HG03064 (cell line): Measurements from ENCODE around the gene PERCC1.
"Not testable (repeated sequence)": the region's sequence is repeated elsewhere in the genome, so short reads cannot be mapped to it uniquely, and the experiment has no call there.

ENCODE experiments used
- ATAC-seq: cut with Tn5 transposase; IDR thresholded peaks from one replicate; pipeline ENCODE4 v1.9.1; 2021; ENCODE audit warnings: low read depth; ENCODE audit not compliant: unreplicated experiment

The PERCC1 gene

GRCh38 chr16:1466054-1466453 is 35.2 kb downstream of the PERCC1 start:
- no peak for ATAC-seq

- no peak for ATAC-seq
Observed at GRCh38 chr16:1466968-1467521, 36.2 kb downstream of the PERCC1 start.

GRCh38 chr16:1468426-1468810 is 37.5 kb downstream of the PERCC1 start:
- no peak for ATAC-seq

GRCh38 chr16:1469141-1469540 is 38.3 kb downstream of the PERCC1 start:
- not testable (repeated sequence) for ATAC-seq

GRCh38 chr16:1469693-1470201 is 38.9 kb downstream of the PERCC1 start:
- no peak for ATAC-seq

- no peak for ATAC-seq
Observed at GRCh38 chr16:1470481-1471251, 39.8 kb downstream of the PERCC1 start.

- no peak for ATAC-seq
Observed at GRCh38 chr16:1471569-1472194, 40.8 kb downstream of the PERCC1 start.

GRCh38 chr16:1472974-1473373 is 42.1 kb downstream of the PERCC1 start:
- ATAC-seq: no peak

- no peak for ATAC-seq
Observed at GRCh38 chr16:1474082-1474795, 43.4 kb downstream of the PERCC1 start.

GRCh38 chr16:1474796-1475551 is 44.1 kb downstream of the PERCC1 start, which contains the start of gene CLCN7:
Gene CLCN7, minus strand, starts transcription at chr16:1475028. Its CDS starts 54 bp downstream, at chr16:1474974.
- peak; percentile 77 for ATAC-seq

GRCh38 chr16:1475552-1476114 is 44.8 kb downstream of the PERCC1 start:
- ATAC-seq: no peak

GRCh38 chr16:1477033-1477432 is 46.2 kb downstream of the PERCC1 start:
- ATAC-seq: no peak

- ATAC-seq: not testable (repeated sequence)
Observed at GRCh38 chr16:1478937-1479336, 48.1 kb downstream of the PERCC1 start.

GRCh38 chr16:1481906-1482835 is 51.3 kb downstream of the PERCC1 start:
- ATAC-seq: no peak
